Measurements from ENCODE around the gene BCAR1.
A peak's percentile ranks its signal among the peaks of the same experiment; 100 is the strongest.
"Not testable (repeated sequence)": the region's sequence is repeated elsewhere in the genome, so short reads cannot be mapped to it uniquely, and the experiment has no call there.

BCAR1 gene

GRCh38 chr16:75271441-75272096 lies 20.1 kb upstream of the BCAR1 start:
- DNase-seq, result no peak

GRCh38 chr16:75269358-75269757 lies 17.9 kb upstream of the BCAR1 start:
- DNase-seq, result not testable (repeated sequence)

GRCh38 chr16:75267631-75268264 lies 16.3 kb upstream of the BCAR1 start:
- DNase-seq, result no peak

GRCh38 chr16:75266738-75267630 lies 15.6 kb upstream of the BCAR1 start:
- no peak for DNase-seq

- DNase-seq, result peak; percentile 30
Observed at GRCh38 chr16:75265911-75266701, 14.7 kb upstream of the BCAR1 start.

GRCh38 chr16:75264999-75265910 lies 13.8 kb upstream of the BCAR1 start:
- no peak for DNase-seq

- no peak for DNase-seq
Observed at GRCh38 chr16:75264457-75264998, 13.1 kb upstream of the BCAR1 start.

GRCh38 chr16:75263963-75264445 lies 12.6 kb upstream of the BCAR1 start:
- DNase-seq, result no peak

- no peak for DNase-seq
Observed at GRCh38 chr16:75263291-75263962, 12.0 kb upstream of the BCAR1 start.

GRCh38 chr16:75262800-75263127 lies 11.3 kb upstream of the BCAR1 start:
- DNase-seq, result no peak

DNA sequence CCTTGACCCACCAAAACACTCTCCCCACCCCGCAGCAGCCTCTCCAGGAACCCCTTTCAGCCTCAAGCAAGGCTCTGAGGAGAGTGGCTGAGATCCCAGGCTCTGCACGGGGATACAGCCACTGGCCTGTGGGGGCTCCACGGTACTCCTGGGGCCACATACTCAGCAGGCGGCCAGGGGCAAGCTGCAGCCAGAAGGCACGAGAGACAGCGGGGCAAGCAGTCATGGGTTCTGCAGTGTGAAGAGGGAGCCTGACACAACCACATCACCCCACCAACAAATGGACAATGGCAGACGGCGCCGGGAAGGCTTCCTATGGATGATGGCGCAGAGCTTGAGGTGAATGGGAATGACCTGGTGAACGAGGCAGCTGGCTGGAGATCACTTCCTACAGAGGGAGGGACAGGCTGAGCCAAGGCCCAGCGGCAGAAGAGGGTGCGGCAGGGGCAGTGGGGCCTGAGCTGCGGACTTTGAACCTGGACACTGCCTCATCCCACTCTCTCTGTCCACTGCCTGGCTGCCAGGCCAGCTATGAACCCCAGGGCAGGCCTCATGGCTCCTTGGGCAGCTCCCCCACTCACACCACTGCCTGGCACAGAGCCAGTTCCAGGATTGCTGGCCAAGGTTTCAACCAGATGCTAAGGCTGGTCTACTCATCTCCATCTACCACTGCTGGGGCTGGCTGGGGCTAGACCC lies 10.8 kb upstream of the BCAR1 start:
- DNase-seq, result no peak

- no peak for DNase-seq
Observed at GRCh38 chr16:75261590-75262078, 10.2 kb upstream of the BCAR1 start.

GRCh38 chr16:75260851-75261589 lies 9.6 kb upstream of the BCAR1 start:
- DNase-seq, result no peak

GRCh38 chr16:75258807-75259141 lies 7.3 kb upstream of the BCAR1 start:
- DNase-seq, result no peak

GRCh38 chr16:75257886-75258806 lies 6.7 kb upstream of the BCAR1 start:
- DNase-seq, result no peak

GRCh38 chr16:75256696-75257343 lies 5.4 kb upstream of the BCAR1 start:
- DNase-seq, result no peak

DNA sequence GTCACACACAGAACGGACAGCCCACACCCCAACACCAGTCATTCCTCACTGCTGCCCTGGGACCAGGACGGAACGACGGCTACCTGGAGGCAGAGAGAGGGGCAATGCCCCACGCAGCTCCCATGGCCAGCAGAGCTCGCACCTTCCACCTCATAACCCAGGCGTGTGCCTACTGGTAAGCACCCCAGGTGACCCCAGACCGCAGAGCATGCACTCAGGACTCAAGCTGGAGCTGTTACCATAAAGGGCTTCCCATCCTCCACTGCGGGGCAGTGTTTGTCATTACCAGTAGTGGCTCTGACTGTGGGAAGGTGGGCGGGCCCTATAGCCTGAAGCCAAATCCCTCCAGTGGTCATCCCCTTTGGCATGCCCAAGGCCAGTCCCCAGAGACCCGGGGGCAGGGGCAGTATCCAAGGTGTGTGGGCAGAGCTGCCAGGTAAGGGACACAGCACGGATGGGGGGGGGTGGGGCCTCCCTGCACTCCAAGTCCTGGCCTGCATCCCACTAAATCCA lies 4.7 kb upstream of the BCAR1 start:
- DNase-seq, result no peak

Data from activated CD4-positive, alpha-beta T cell treated with anti-CD3 and anti-CD28 coated beads, Interleukin-10, Interleukin-2, amounts not matched to agents 100 ng/mL and 50 ng/mL, durations not matched to agents 16 hours and 8 hours (primary cell).